Activated naive CD8-positive, alpha-beta T cell (primary cell): Measurements from ENCODE around the gene LINS1.

Source experiments
- H3K27ac Mint-ChIP-seq: one replicate; pipeline ENCODE4 v1.8.0; 2021; ENCODE audit warnings: mixed read lengths
- H3K27me3 Mint-ChIP-seq: one replicate; pipeline ENCODE4 v1.8.0; 2021; ENCODE audit warnings: mixed read lengths
- H3K36me3 Mint-ChIP-seq: one replicate; pipeline ENCODE4 v1.8.0; 2021; ENCODE audit warnings: mixed read lengths
- H3K4me1 Mint-ChIP-seq: one replicate; pipeline ENCODE4 v1.8.0; 2021; ENCODE audit warnings: low read depth, mixed read lengths
- H3K4me3 Mint-ChIP-seq: one replicate; pipeline ENCODE4 v1.8.0; 2021; ENCODE audit warnings: mild to moderate bottlenecking, mixed read lengths
- H3K9me3 Mint-ChIP-seq: one replicate; pipeline ENCODE4 v1.8.0; 2021; ENCODE audit warnings: low read depth, mixed read lengths

The LINS1 gene

DNA sequence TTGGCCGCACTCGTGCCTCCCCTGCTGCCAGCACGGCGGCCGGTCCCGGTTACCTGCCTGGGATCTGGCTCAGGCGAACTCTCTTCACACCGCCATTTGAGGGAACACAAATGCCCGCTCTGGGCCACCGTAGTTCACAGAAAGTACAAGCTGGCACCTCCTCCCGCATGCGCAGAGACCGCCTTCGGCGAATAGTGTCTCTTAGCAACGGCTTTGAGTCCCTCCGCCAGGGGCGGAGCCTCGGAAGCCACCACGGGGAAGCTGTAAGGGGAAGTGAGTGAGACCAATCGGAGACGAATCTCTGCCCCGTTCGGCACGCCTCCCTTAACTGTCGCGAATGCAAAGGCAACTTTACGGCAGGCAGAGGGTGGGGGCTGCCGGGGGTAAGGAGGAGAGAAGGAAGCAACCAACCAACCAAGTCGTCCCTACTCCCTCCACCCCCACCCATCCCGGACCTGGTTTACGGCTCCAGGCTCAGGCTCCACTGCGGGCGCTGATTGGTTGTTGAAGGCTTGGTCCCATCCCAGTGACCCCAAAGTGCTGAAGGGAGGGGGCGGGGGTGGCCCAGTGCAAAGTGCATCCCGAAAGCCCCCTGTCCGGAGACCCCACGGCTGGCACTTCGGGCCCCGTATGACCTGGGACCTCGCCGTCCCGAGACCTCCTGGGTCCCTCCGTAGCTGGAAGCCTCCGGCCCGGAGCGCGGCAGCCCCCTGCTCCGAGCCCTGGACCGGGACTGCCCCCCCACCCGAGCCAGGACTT is at the start of gene LINS1, which contains the start of gene ASB7:
Gene LINS1 (minus strand): TSS at position 121 of the 759 bp plus-strand sequence. CDS start 21,342 bp downstream, outside the sequence.
Gene ASB7 (plus strand): TSS at position 526 of the 759 bp plus-strand sequence. CDS start 9,628 bp downstream, outside the sequence.
- Mint-ChIP-seq H3K27ac (peak within 1 kb of the TSS; percentile 92), H3K9me3 (no peaks in the 10 kb centered on the region), H3K4me1 (peaks cover 65% of the 10 kb centered on the region), H3K4me3 (no peak within 1 kb of the TSS), H3K36me3 (peaks cover 15% of the 10 kb centered on the region), H3K27me3 (no peaks in the 10 kb centered on the region)

- Mint-ChIP-seq H3K36me3 (no peaks in the 10 kb centered on the region), H3K4me1 (peaks cover 2% of the 10 kb centered on the region), H3K9me3 (no peaks in the 10 kb centered on the region), H3K27ac (no peak overlapping the region), H3K27me3 (no peaks in the 10 kb centered on the region), H3K4me3 (no peak overlapping the region)
These were observed 49.3 kb upstream of the LINS1 start for GRCh38 chr15:100651253-100651652.

- H3K27me3 Mint-ChIP-seq: no peaks in the 10 kb centered on the region
- H3K27ac Mint-ChIP-seq: no peak overlapping the region
- H3K4me1 Mint-ChIP-seq: peaks cover 6% of the 10 kb centered on the region
- no peak overlapping the region for H3K4me3 Mint-ChIP-seq
- no peaks in the 10 kb centered on the region for H3K36me3 Mint-ChIP-seq
- H3K9me3 Mint-ChIP-seq: no peaks in the 10 kb centered on the region
These were observed 48.7 kb upstream of the LINS1 start for GRCh38 chr15:100650685-100651084.

GRCh38 chr15:100648951-100649350 is 47.0 kb upstream of the LINS1 start:
- H3K27me3 Mint-ChIP-seq: no peaks in the 10 kb centered on the region
- H3K4me1 Mint-ChIP-seq: peaks cover 12% of the 10 kb centered on the region
- H3K27ac Mint-ChIP-seq: no peak overlapping the region
- H3K36me3 Mint-ChIP-seq: no peaks in the 10 kb centered on the region
- no peaks in the 10 kb centered on the region for H3K9me3 Mint-ChIP-seq
- no peak overlapping the region for H3K4me3 Mint-ChIP-seq

DNA sequence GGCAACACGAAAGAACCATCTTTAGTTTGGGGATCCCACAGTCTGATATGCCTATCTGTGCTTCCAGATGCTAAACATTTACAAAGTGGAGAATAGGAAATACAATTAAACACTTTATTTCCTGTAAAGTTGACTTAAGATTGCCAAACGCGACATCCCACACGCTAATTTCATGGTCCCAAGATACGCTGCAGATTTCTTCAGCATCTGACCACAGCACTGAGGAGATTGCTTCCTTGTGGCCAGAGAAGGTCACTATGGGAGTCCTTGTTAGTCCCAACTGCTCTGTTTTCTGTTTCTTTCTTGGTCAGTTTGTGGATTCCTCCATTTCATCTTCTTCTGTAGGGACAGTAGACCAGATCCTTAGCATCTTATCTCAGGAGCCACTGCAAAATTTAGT is 43.7 kb upstream of the LINS1 start:
- Mint-ChIP-seq H3K27ac (peak overlapping the region; percentile 2), H3K4me3 (no peak overlapping the region), H3K36me3 (no peaks in the 10 kb centered on the region), H3K4me1 (peaks cover 32% of the 10 kb centered on the region), H3K9me3 (no peaks in the 10 kb centered on the region), H3K27me3 (no peaks in the 10 kb centered on the region)

- no peaks in the 10 kb centered on the region for H3K27me3 Mint-ChIP-seq
- H3K9me3 Mint-ChIP-seq: no peaks in the 10 kb centered on the region
- H3K36me3 Mint-ChIP-seq: peaks cover 8% of the 10 kb centered on the region
- H3K27ac Mint-ChIP-seq: no peak overlapping the region
- H3K4me1 Mint-ChIP-seq: peaks cover 48% of the 10 kb centered on the region
- H3K4me3 Mint-ChIP-seq: no peak overlapping the region
These were observed 41.0 kb upstream of the LINS1 start for GRCh38 chr15:100642950-100643338.

DNA sequence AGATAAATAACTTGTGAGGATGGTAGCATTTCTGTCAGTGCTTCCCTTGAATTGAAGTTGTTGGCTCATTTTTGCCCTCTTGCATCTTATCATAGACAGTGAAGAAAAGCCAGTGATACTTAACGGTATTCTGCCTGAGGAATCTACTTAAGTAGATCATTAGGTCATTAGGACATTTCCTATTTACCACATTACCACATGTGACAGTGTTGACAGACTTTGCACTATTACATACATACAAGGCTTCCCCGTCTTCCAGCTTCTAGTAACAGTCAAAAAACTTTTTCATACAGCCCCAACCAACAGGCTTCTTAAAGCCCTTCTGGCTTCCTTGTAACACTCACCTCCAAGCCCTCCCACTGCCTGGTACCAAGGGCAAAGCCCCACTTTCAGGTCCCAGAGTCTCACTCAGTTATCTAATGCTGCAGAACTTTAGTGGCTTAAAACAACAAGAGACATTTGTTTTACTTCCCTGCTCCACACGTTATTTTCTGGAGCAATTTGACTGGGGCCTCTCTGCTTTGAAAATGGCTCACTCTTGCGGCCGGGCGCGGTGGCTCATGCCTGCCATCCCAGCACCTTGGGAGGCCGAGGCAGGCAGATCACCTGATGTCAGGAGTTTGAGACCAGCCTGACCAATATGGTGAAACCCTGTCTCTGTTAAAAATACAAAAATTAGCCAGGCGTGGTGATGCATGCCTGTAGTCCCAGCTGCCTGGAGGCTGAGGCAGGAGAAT is 40.4 kb upstream of the LINS1 start:
- H3K27ac Mint-ChIP-seq: no peak overlapping the region
- peaks cover 8% of the 10 kb centered on the region for H3K36me3 Mint-ChIP-seq

DNA sequence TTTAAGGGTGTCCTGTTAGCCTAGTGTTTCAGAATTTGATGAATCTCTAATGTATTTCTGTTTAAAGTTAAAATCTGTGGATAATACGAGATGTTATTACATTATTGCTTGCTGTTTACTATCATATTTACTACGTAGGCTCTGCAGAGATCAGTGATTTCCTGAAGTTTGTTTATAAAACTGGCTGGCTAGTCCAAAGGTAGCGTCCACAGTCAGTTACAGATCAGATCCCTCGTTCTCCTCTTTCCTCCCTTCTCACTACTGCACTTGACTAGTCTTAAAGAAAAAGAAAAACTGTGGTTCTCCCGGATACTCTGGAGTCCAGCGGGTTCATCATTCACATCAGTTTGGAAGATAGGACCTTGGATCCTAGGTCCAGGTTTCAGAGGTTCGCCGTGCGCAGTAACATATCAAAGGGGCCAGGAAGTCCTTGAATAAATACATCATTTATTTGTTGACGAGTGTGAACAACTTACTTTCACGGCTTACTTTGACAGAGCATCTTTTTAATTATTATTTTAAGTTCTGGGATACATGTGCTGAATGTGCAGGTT is 36.3 kb upstream of the LINS1 start:
- H3K27me3 Mint-ChIP-seq: no peaks in the 10 kb centered on the region
- no peaks in the 10 kb centered on the region for H3K9me3 Mint-ChIP-seq
- peaks cover 11% of the 10 kb centered on the region for H3K36me3 Mint-ChIP-seq
- peaks cover 69% of the 10 kb centered on the region for H3K4me1 Mint-ChIP-seq
- H3K27ac Mint-ChIP-seq: no peak overlapping the region
- H3K4me3 Mint-ChIP-seq: no peak overlapping the region

More for the DNA sequence above, 40.4 kb upstream of the LINS1 start:
- H3K9me3 Mint-ChIP-seq: no peaks in the 10 kb centered on the region
- H3K4me3 Mint-ChIP-seq: no peak overlapping the region
- no peaks in the 10 kb centered on the region for H3K27me3 Mint-ChIP-seq
- peaks cover 51% of the 10 kb centered on the region for H3K4me1 Mint-ChIP-seq

DNA sequence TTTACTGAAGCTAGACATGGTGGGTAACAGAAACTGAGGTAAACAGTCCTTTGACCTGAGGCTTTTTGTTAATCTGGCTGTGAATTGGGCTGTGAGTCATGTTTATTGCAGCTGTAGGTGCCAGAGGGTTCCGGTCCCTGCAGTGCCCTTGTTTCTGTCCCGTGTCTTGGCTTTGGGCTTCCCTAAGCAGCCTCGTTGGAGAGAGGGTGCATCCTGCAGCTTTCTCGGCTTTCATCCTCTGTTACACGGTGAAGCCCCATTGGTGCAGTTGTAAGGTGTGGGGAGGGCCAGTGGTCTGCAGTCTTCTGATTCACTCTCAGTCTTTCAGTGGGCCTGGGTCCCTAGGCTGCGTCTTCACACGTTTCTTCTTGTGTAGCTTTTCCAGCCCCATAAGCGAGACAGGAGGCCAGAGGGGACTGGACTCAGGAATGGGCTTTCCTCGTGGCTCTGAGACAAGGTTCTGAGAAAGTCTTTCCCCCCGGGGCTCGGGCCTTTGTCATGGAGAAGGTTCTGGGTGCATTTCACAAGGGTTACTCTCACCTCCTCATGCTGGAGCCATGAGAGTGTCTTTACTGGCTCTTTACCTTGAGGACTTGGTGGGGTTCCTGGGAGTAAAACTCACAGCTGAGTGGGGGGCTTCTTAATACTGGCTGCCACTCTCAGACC is 33.6 kb upstream of the LINS1 start:
- H3K36me3 Mint-ChIP-seq: peaks cover 11% of the 10 kb centered on the region
- H3K4me1 Mint-ChIP-seq: peaks cover 66% of the 10 kb centered on the region
- H3K27me3 Mint-ChIP-seq: no peaks in the 10 kb centered on the region
- no peak overlapping the region for H3K27ac Mint-ChIP-seq
- H3K9me3 Mint-ChIP-seq: no peaks in the 10 kb centered on the region
- peak overlapping the region; percentile 39 for H3K4me3 Mint-ChIP-seq

DNA sequence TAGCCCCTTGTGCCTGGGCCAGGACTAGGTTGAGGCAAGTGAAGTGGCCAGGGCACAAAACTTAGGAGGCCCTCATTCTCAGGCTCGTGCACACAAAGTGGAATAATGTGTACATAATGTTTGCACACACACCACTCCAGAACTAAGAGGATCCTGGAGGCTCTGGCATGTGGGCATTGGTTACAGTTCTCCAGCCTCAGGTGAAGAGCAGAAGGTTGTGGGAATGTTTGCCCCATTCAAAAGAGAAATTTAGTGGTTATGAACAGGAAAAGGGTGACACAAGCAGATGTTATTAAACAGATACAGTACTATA is 31.7 kb upstream of the LINS1 start:
- no peaks in the 10 kb centered on the region for H3K9me3 Mint-ChIP-seq
- H3K27me3 Mint-ChIP-seq: no peaks in the 10 kb centered on the region
- peaks cover 12% of the 10 kb centered on the region for H3K36me3 Mint-ChIP-seq
- H3K27ac Mint-ChIP-seq: no peak overlapping the region
- no peak overlapping the region for H3K4me3 Mint-ChIP-seq
- H3K4me1 Mint-ChIP-seq: peaks cover 67% of the 10 kb centered on the region

DNA sequence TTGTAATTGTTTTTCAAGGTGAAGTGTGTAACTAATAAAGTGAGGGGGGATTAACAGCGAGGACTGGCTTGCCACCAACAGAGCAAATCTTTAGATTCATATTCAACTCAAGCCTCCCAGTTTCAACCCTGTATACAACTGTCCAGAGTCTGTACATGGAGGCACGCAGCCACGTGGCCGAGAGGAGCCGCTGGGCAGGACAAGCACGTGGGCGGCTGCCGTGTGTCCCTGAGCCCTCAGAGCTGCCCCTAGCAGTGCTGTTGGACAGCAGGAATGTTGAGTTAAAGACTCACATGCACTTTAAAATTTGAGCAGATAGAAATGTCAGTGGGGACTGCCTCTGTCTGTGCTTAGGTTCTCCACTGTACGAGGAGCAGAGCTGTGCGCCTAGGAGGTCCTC is 29.8 kb upstream of the LINS1 start:
- Mint-ChIP-seq H3K27me3 (no peaks in the 10 kb centered on the region), H3K4me1 (peaks cover 58% of the 10 kb centered on the region), H3K9me3 (no peaks in the 10 kb centered on the region), H3K4me3 (no peak overlapping the region), H3K36me3 (peaks cover 7% of the 10 kb centered on the region), H3K27ac (no peak overlapping the region)

- H3K4me1 Mint-ChIP-seq: peaks cover 38% of the 10 kb centered on the region
- no peak overlapping the region for H3K27ac Mint-ChIP-seq
- peaks cover 5% of the 10 kb centered on the region for H3K36me3 Mint-ChIP-seq
- no peaks in the 10 kb centered on the region for H3K27me3 Mint-ChIP-seq
- H3K9me3 Mint-ChIP-seq: no peaks in the 10 kb centered on the region
- no peak overlapping the region for H3K4me3 Mint-ChIP-seq
These were observed 26.8 kb upstream of the LINS1 start for GRCh38 chr15:100628746-100629145.

GRCh38 chr15:100627789-100628395 is 25.9 kb upstream of the LINS1 start:
- Mint-ChIP-seq H3K4me1 (peaks cover 31% of the 10 kb centered on the region), H3K27me3 (no peaks in the 10 kb centered on the region), H3K4me3 (no peak overlapping the region), H3K9me3 (no peaks in the 10 kb centered on the region), H3K36me3 (peaks cover 5% of the 10 kb centered on the region), H3K27ac (no peak overlapping the region)

- Mint-ChIP-seq H3K36me3 (peaks cover 7% of the 10 kb centered on the region), H3K27ac (no peak overlapping the region), H3K4me1 (peaks cover 6% of the 10 kb centered on the region), H3K9me3 (no peaks in the 10 kb centered on the region), H3K4me3 (no peak overlapping the region), H3K27me3 (no peaks in the 10 kb centered on the region)
These were observed 21.3 kb upstream of the LINS1 start for GRCh38 chr15:100623301-100623700.
